ENCODE results near the gene GALNT13.

DNA sequence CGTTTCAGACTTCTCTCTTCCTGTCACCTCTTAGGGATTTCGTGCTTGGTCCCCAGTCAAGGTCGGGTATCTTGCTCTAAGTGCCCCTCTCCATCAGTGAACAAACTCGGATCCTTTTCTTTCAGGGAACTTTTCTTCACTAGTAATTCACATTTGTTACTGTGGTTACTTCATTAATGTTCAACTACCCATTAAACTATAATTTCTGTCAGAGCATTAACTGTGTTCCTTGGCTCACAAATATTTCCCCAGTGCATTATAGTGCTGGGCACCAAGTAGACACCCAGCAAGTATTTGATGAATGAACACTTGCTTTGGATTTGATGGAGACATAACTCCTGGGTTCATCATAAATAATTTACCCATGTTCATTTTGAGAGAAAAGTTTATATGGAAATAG lies 617.1 kb downstream of the GALNT13 start:
- TF ChIP-seq POLR2A (IDR thresholded peaks at IDR 0.05) (no peak), CTCF (IDR thresholded peaks at IDR 0.05) (no peak)

All from lower leg skin (tissue), 3 donors.